Body of pancreas (tissue), 4 donors: Measurements from ENCODE around the gene BCL11B.

Experiments used
- CTCF ChIP-seq, 7 experiments: fragments of 450-650 bp in 4 of 7; fragments of 200-600 bp in 3 of 7; sonication (generic) in 3 of 7; IDR thresholded peaks; one replicate each; pipeline ENCODE4 v1.5.1; 2016 to 2019; ENCODE audit warnings: antibody characterized with exemption in 7 of 7
- POLR2A ChIP-seq, 3 donors: fragments of 450-650 bp; IDR thresholded peaks; one replicate each; pipeline ENCODE4 v1.6.1; 2016; ENCODE audit warnings: antibody characterized with exemption in 3 of 3, mild to moderate bottlenecking in 2 of 3

- no peak for TF ChIP-seq CTCF (IDR thresholded peaks at IDR 0.05)
- no peak for TF ChIP-seq POLR2A (IDR thresholded peaks at IDR 0.05)
Observed at GRCh38 chr14:99245564-99246511, 26.2 kb downstream of the BCL11B start.
